ENCODE measurements around the gene TNFRSF1A. TPM values are rescaled to one million over a fixed set of nuclear protein-coding genes. Genes with fewer than 3 reads are reported as not detected.

Gene TNFRSF1A
- total and polyA plus RNA-seq, 2 donors from 2014 or later, result 99.6 to 186 TPM

DNA sequence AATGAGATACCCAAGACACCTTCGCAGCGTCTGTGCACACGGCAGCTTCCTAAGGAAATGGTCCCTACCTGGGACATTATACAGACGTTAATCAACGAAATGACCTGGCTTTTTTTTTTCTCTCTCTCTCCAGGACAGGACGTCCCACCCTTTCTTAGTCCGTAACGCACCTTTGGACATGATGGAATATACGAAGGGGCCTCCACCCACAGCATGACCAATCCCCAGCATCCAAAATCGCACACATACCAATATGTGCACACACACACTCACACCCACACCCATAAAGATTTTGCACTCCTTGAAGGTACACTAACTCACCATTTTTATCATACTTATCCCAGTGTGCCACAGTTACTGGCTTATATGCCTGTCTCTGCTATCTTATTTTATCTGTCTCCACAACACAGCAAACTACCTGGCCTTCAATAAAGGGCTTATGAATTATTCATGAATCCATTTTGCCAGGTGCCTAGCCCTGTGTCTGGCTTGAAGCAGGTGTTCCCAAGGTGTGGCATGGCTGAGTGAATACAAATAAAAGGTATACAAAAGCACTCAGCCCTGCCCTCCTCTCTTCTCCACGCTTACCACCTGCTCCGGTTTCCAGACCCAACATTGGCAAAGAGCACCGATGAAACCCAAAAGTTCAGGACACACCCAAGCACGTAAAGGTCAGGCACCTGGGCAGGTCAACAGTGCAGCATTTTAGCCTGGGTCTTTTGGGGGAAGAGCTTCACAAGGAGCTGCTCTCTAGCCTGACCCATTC, 31.3 kb upstream of the TNFRSF1A start:
- FAIRE-seq, result no peak
- Histone ChIP-seq H3K9ac (ENCODE audit: low read length in 3 of 3) (peak overlapping the region; percentile 6 to 93 (median 36)), H3K27ac (ENCODE audit: low read depth in 2 of 2, low read length in 2 of 2) (peak overlapping the region; percentile 96 to 97), H3K9me3 (ENCODE audit: control insufficient read depth in 2 of 3, insufficient read depth in 1 of 3, low read length in 3 of 3) (no peaks in the 10 kb centered on the region), H3K4me3 (ENCODE audit: low read length in 3 of 3) (peak overlapping the region; percentile 60 to 81 (median 80)), H3K4me1 (ENCODE audit: control insufficient read depth in 2 of 3, insufficient read depth in 2 of 3, low read depth in 1 of 3, low read length in 3 of 3) (peaks cover 3 to 46% (median 42%) of the 10 kb centered on the region in 3 donors), H3K36me3 (ENCODE audit: control insufficient read depth in 2 of 3, insufficient read depth in 3 of 3, low read length in 3 of 3) (no peaks in the 10 kb centered on the region), H3K27me3 (ENCODE audit: control insufficient read depth, insufficient read depth, low read length) (no peaks in the 10 kb centered on the region)
- DNase-seq, result peak in 1 of 5 donors; percentile 40
- TF ChIP-seq, protein P1, sequence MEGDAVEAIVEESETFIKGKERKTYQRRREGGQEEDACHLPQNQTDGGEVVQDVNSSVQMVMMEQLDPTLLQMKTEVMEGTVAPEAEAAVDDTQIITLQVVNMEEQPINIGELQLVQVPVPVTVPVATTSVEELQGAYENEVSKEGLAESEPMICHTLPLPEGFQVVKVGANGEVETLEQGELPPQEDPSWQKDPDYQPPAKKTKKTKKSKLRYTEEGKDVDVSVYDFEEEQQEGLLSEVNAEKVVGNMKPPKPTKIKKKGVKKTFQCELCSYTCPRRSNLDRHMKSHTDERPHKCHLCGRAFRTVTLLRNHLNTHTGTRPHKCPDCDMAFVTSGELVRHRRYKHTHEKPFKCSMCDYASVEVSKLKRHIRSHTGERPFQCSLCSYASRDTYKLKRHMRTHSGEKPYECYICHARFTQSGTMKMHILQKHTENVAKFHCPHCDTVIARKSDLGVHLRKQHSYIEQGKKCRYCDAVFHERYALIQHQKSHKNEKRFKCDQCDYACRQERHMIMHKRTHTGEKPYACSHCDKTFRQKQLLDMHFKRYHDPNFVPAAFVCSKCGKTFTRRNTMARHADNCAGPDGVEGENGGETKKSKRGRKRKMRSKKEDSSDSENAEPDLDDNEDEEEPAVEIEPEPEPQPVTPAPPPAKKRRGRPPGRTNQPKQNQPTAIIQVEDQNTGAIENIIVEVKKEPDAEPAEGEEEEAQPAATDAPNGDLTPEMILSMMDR (IDR thresholded peaks at IDR 0.05; ENCODE audit: borderline replicate concordance, extremely low read depth, insufficient read depth), result no peak
- intact Hi-C loops (cut with DNase I), result no loop called here

DNA sequence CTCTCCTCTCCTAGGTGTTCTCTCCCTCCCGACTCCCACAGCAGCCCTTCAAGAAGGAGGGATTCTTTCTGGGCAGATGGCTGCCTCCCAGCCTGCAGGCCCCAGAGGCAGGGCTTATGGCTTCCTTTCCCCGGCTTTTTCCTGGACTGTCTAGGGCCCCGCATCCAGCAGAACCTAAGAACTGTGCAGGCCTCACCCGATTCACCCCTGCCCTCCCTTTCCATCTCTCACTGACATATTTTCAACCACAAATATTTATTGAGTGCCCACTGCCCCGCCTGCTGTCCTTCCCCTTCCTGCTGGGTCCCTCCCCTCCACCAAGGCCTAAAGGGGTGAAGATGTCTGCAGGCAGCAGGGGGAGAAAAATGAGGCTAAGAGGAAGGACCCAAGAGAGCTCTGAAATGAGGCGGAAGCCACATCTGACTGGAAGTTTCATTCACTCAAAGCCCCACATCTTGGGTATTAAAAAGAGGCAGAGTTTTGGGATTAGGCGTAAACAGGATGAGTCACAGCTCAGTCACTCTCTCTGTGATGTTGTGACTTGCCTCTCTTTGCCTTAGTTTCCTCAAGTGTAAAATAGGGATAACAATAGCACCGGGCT, 30.6 kb upstream of the TNFRSF1A start:
- peak overlapping the region; percentile 96 to 97 for H3K27ac ChIP-seq (ENCODE audit: low read depth in 2 of 2, low read length in 2 of 2)
- intact Hi-C loops (cut with DNase I), result no loop called here
- FAIRE-seq, result no peak
- DNase-seq, result peak in 3 of 5 donors; percentile 28 to 86 (median 54)
- peak overlapping the region in 2 of 3 donors; percentile 50 to 93 for H3K9ac ChIP-seq (ENCODE audit: low read length in 3 of 3)
- H3K27me3 ChIP-seq (ENCODE audit: control insufficient read depth, insufficient read depth, low read length), result no peaks in the 10 kb centered on the region
- no peaks in the 10 kb centered on the region for H3K9me3 ChIP-seq (ENCODE audit: control insufficient read depth in 2 of 3, insufficient read depth in 1 of 3, low read length in 3 of 3)
- TF ChIP-seq, protein P1 (IDR thresholded peaks at IDR 0.05; ENCODE audit: borderline replicate concordance, extremely low read depth, insufficient read depth), result no peak
- H3K4me1 ChIP-seq (ENCODE audit: control insufficient read depth in 2 of 3, insufficient read depth in 2 of 3, low read depth in 1 of 3, low read length in 3 of 3), result peaks cover 3 to 45% (median 37%) of the 10 kb centered on the region in 3 donors
- peak overlapping the region; percentile 24 to 81 (median 80) for H3K4me3 ChIP-seq (ENCODE audit: low read length in 3 of 3)
- no peaks in the 10 kb centered on the region for H3K36me3 ChIP-seq (ENCODE audit: control insufficient read depth in 2 of 3, insufficient read depth in 3 of 3, low read length in 3 of 3)

DNA sequence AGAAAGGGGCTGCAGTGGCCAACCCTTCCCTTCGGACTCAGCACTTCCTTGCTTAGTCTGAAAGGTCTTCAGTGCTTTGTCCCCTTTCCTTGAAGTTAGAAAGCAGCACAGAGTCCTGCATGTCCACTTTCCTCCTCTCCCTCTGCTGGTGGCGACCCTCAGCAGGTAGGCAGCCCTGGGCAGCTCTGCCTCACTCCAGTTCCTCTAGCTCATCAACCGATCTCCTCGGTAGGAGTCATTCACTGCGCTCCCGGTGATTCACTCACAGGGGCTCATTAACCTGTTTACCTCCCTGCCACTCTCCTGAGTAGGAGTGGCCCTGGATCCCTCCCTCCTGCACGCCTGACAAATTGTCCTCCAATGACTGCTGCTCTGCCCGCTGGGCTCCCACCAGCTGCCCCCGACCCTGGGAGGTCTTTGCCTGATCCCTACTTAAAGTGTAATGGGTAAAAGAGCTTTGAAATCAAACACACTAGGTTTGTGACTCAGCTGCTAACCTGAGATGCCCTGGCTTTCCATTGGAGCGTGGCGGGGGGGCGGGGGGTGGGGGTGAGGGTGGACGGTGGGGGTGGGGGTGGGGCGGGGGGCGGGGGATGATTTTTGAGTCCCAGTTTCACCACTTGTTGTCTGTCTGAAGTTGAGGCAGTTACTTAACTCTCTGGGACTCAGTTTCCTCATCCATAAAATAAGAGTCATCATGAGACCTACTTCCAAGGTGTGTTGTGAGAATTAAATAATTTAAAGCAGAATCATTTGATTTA, 29.3 kb upstream of the TNFRSF1A start:
- H3K4me1 ChIP-seq (ENCODE audit: control insufficient read depth in 2 of 3, insufficient read depth in 2 of 3, low read depth in 1 of 3, low read length in 3 of 3), result peaks cover 3 to 33% (median 23%) of the 10 kb centered on the region in 3 donors
- H3K9ac ChIP-seq (ENCODE audit: low read length in 3 of 3), result peak overlapping the region in 2 of 3 donors; percentile 66 to 93
- H3K27ac ChIP-seq (ENCODE audit: low read depth in 2 of 2, low read length in 2 of 2), result peak overlapping the region; percentile 94 to 97
- FAIRE-seq (no peak), DNase-seq (peak; percentile 89 to 95 (median 93))
- H3K4me3 ChIP-seq (ENCODE audit: low read length in 3 of 3), result peak overlapping the region in 2 of 3 donors; percentile 72 to 81
- no peaks in the 10 kb centered on the region for H3K9me3 ChIP-seq (ENCODE audit: control insufficient read depth in 2 of 3, insufficient read depth in 1 of 3, low read length in 3 of 3)
- TF ChIP-seq, protein P1 (IDR thresholded peaks at IDR 0.05; ENCODE audit: borderline replicate concordance, extremely low read depth, insufficient read depth), result peak; percentile 29
- H3K27me3 ChIP-seq (ENCODE audit: control insufficient read depth, insufficient read depth, low read length), result no peaks in the 10 kb centered on the region
- H3K36me3 ChIP-seq (ENCODE audit: control insufficient read depth in 2 of 3, insufficient read depth in 3 of 3, low read length in 3 of 3), result no peaks in the 10 kb centered on the region
- intact Hi-C loops (cut with DNase I), result no loop called here

Data from kidney (tissue), 14 donors.